HG02885 (cell line): ENCODE data around the gene ACTL6B.
"Not testable (repeated sequence)": the region's sequence is repeated elsewhere in the genome, so short reads cannot be mapped to it uniquely, and the experiment has no call there.

Experiments
- ATAC-seq: cut with Tn5 transposase; IDR thresholded peaks from one replicate; pipeline ENCODE4 v1.9.1; 2021; ENCODE audit warnings: mild to moderate bottlenecking; ENCODE audit not compliant: unreplicated experiment, poor library complexity

ACTL6B gene

DNA sequence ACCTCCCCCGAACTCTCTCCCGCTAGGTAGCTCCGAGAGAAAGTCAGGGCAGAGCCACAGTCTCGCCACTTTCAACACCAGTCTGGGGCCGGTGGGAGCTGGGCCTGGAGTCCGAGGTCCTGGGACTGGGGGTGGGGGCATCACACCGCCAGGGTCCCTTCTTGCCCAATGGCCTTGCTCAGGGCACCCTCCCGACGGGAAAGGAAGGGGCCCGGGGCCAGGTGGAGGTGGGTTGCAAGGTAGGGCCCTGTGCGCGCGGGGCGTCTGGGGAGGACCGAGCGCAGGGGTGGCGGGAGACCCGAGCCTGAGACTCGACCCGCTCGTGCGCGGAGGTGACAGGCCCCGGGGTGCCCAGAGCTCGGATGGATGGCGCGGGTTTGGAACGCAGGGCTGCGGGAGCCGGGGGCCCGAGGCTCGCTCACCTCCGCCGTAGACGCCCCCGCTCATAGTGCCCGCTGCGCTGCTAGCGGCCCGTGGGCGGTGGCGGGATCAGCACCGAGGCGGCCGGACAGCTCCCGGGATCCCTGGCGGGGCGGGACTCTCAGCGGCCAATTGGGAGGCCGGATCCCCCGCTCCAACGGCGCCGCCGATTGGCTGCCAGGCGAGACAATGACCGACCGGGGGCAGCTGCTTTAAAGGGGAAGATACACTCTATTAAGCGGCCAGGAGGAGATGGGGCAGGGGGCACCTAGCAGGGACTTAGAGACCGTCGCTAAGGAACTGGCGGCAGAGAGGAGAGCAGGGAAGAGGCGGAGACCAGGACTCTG lies at the start of gene ACTL6B:
ACTL6B (minus strand) TSS at position 541 of the 767 bp plus-strand sequence; CDS start at position 447, 94 bp downstream.
- ATAC-seq, result no peak

DNA sequence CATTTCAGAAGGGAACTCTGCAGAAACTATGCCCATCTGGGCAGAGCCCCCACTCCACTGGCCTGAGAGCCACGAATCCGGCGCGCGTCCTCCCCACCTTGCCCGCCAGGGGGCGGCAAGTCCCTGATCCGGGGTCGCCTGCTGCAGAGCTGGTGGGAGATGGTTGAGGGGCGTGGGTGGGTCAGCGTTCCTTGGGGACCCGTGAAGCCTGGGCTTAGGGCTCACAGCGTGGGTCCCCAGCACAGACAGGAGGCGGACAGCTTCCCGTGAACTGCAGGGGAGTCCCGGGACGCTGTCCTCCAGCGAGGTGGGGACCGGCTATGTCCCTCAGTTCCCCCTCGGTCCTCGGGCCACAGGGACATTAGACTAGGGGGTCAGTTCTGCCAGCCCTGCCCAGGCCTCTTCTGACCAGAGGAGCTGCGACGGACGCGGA lies 49.1 kb upstream of the ACTL6B start:
- peak; percentile 62 for ATAC-seq

DNA sequence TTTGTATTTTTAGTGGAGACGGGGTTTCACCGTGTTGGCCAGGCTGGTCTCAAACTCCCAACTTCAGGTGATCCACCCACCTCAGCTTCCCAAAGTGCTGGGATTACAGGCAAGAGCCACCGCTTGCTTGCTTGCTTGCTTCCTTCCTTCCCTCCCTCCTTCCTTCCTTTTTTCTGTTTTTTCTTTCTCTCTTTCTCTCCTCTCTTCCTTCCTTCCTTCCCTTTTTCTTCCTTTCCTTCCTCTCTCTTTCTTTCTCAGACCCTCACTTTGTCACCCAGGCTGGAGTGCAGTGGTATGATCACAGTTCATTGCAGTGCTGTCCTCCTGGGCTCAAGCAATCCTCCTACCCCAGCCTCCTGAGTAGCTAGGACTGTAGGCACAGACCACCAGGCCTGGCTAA lies 44.8 kb upstream of the ACTL6B start:
- not testable (repeated sequence) for ATAC-seq

DNA sequence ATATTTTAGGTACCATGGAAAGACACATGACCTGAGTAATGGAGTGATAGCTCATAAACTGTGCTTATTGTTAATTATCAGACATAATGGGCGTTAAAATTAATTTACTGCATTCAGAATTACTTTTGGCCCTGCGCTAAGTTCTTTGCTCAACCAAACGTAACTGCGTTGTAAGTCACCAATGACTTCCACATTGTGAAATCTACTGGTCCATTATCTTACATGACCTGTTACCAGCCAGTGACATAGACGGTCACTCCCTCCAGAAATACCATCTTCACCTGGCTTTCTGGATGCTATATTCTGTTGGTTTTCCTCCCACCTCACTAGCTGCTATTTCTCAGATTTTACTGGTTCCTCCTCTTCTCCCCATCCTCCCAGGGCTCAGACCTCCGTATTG lies 42.8 kb upstream of the ACTL6B start:
- ATAC-seq, result no peak

DNA sequence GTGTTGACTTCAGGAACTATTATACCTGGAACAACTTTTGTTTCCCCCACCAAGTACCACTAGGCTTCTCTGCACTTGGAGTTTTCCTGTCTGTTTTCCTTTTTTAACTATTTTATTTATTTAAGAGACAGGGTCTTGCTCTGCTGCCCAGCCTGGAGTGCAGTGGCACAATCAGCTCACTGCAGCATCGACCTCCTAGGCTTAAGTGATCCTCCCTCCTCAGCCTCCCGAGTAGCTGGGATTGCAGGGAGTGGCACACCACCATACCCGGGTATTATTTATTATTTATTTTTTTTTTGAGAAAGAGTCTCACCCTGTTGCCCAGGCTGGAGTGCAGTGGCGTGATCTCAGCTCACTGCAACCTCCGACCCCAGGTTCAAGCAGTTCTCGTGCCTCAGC lies 39.9 kb upstream of the ACTL6B start:
- no peak for ATAC-seq

DNA sequence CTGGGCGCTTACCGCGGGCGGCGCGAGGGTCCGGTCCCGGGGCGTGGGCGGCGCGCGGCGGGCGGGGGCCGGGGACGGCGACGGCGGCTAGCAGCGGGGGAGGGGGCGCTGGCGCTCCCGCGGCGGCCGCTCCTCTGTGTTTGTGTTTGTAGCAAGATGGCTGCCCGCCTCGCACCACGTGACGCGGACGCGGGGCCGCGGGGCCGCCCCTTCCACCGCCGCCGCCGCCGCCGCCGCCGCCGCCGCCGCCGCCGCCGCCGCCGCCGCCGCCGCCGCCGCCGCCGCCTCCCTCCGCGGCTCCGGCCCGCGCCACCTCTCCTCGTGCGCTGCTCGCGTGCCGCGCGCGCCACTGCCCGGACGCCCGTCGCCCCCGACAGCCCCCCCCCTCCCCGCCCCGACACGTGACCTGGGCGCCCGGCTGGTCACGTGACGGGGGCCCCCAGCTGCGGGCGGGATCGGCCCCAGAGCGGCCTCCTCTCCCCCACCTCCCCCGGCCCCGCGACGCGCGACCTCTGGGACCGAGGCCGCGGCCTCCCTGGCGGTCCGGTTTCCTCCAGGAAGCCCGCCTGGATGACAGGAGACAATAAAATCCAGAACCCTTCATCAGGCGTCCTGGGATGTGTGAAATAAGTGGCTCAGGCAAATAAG lies 38.0 kb upstream of the ACTL6B start, which contains the start of gene GIGYF1:
GIGYF1 (minus strand) TSS at position 153 of the 648 bp plus-strand sequence. CDS start 6,012 bp downstream, outside the sequence.
- ATAC-seq, result peak; percentile 58

DNA sequence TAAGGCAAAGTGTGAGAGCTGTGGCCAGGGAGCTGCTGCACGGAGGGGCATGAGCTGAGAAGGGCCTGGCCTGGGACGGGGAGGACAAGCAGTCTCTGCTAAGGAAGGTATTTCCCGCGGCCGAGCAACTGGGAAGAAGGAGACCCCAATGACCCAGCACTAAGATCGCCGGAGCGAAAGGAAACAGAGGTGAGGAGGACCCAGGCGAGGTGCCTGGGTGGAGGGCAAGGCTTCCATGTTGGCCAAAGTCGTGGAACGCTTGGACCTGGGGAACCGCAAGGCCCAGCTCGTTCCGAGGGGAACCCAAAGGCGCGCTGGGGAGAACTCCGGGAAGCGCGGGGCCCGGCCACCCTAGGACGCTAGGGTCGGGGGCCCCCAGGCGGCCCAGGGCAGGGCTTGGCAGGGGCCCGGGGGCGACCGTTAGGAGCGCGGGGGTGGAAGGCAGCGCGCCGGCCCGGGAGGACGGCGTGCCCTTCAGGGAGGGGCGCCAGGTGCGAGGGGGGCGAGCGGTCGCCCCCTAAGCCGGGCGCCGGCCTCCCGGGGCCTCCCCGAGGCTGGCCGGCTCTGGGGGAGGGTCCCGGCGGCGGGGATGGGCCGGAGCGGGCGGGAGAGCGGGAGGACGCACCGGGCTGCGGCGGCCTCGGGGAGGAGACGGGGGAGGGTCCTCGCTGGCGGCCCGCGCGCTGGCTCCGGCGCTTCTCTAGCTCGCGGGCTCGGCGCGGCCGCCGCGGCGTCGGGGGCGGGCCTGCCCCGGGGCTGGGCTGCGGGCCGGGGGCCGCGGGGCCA lies 37.3 kb upstream of the ACTL6B start:
- ATAC-seq, result peak; percentile 21

DNA sequence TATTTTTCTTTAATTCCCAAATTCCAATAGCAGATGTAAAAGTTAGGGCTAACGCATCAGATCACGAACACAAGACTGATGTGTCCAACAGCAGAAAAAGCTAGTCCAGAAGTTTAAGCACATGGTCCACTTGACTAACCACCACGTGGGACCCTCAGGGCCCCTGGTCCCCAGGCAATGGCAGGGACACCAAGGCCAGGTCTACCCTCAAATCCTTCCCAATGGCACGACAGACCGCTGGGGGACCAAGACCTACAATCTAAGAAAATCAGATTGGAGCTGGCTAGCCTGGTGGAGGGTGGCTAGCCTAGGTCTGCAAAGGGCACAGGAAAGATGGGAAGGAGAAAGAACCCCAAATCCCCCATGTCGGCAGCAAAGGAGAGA lies 36.3 kb upstream of the ACTL6B start:
- ATAC-seq, result no peak

DNA sequence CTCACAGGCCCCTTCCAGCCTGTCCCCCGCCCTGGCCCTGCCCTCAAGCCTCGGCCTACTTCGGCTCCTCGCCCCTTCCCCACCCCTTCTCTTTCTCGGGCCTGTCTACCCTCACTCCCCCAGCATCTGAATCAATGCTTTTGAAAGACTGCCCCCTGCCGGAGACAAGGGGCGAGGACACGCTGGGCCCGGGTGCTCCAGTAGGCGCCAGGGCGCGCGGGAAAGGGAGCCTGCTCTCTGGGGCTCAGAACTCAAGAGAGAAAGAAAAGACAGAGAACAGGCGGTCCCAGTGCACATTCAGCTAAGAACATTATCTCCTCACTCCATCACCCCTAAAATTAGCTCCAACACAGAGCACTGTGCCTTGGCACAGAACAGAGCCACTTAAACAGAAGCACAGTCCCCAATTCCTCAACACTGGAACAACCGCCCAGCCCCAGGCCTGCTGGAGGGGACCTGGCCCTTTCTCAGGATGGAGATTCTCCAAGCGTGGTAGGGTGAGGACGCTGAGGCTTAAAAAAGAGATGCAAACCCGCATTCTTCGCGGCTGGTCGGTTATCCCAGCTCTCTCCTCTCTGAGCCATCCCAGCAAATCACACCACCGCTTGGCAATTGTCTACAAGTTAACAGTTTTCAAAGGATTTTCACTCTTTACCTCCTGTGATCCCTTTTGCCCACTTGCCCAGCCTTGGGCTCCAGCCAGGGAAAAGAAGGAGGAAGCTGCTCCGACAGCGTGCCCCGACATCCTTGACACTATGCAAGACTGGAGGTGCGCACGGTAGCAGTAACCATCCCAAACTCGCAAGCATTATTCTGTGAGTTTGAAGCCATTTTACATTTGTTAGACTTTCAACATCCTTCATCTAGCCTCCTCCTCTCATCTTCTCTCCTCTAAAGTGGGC lies 35.7 kb upstream of the ACTL6B start:
- peak; percentile 48 for ATAC-seq

DNA sequence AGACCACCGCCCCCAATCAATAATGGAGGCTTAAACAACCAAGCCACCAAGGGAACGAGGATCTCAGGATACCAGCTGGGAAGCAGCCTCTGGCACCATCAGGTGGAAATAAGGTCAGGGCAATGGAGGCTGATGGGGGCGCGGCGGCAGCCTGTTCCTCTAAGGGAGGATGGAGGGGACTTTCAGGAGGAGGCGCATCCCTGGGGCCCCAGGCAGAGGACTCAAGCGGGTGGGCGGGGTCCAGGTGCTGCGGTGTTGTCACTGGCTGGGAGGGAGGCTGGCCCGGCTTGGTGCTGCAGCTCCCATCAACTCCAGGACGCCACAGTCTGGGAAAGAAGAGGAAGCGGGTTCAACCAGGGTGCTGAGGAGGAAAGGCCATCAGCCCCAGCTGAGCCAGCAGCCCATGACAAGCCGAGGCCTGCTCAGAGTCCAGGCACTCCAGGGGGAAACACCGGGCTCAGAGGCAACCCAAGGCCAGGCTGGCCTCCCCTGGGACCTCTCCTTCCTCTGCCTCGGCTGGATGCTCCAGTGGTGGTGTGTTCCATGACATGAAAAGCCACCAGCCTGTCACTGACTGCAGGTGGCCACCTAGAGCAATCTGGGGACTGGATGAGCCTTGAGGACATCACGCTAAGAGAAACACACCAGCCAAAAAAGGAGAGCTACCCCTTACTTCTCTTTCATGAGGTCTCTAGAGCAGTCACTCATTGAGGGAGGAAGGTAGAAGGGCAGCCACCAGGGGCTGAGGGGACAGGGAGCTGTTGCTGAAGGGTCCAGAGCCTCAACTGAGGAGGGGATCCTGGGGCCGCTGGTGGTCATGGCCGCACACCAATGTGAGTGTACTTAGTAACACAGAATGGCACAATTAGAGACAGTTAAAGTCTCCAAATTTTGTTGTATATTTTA lies 33.2 kb upstream of the ACTL6B start:
- no peak for ATAC-seq

DNA sequence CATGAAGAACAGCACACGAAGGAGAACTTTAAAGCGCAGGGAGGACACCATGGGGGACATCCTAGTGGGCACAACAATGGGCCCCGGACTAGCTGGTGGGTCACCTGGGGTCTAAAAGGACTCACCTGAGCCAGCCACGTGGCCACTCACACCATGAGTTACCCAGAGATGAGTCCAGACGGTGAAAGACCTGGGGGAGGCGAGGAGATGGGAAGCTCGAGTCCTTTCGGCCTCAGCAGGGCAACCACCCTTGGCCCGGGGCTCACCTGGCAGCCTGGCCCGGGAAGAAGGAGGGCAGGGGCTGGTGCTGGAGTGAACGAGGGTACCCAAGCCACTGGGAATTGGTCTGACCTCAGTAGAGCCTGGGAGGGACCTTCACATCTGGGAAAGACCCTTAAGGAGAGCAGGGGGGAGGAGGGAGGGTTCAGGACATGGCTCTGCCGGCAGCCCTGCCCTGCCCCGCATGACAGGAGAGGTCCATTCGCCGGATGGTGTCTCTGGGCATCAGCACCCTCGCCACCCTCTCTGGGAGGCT lies 32.1 kb upstream of the ACTL6B start:
- no peak for ATAC-seq

DNA sequence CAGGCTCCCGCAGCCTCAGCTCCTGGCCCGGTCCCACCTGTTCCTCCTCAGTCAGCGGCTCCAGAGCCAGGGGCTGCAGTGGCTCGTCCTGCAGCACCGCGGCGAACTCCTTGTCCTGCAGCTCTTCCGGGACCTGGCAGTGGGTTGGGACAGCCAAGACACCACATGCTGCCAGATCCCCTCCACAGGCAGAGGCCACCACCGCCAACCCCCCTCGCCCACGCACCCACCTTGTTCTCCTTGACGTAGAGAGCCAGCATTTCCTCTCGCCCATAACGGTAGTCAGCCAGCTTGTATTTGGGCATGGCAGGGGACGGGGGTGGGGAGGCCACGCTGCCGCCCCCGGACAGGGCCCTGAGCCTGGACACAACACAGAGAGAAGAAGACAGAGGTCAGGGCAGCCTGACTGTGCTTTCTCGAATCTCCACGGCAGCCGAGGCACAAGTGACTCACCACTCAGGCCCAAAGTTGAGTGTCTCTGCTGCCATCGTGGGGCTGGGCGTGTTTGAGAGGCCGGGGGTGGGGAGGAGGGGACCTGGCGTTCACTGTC lies 31.6 kb upstream of the ACTL6B start:
- ATAC-seq, result no peak

DNA sequence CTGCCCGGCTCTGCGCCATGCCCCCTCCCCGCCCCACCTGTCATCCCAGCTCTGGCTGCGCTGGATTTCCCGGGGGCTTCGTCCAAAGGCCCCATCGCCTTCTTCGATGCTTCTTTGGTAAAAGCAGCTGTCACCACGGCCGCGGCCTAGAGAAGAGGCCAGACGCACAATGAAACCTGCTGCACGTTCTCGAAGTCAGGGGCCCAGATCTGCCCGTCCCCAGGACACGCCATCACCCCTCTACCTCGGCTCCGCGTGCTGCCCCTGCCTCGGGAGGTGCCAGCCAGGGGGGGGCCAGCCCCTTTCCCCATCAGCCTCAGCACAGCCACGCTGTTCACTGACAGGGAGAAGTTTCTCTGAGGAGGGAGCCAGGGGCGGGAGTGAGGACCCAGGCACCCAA lies 31.0 kb upstream of the ACTL6B start:
- ATAC-seq, result no peak

DNA sequence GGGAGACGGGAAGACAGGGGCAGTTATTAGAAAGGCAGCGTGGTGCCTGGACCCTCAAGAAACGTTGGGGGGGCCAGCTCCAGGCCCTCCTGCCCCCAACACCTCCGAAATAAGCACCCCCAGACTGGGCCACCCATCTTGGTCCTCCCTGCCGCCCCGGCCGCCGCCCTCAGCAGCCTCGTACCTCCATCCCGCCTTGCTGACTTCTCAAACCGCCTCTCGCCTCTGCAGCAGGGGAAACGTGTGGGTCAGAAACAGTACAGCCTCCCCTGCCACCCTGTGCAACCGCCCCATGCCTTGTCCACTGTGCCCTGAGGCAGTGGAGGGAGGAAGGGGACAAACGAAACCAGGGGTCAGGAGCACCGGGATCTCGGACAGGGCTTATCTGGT lies 30.6 kb upstream of the ACTL6B start:
- ATAC-seq, result no peak

DNA sequence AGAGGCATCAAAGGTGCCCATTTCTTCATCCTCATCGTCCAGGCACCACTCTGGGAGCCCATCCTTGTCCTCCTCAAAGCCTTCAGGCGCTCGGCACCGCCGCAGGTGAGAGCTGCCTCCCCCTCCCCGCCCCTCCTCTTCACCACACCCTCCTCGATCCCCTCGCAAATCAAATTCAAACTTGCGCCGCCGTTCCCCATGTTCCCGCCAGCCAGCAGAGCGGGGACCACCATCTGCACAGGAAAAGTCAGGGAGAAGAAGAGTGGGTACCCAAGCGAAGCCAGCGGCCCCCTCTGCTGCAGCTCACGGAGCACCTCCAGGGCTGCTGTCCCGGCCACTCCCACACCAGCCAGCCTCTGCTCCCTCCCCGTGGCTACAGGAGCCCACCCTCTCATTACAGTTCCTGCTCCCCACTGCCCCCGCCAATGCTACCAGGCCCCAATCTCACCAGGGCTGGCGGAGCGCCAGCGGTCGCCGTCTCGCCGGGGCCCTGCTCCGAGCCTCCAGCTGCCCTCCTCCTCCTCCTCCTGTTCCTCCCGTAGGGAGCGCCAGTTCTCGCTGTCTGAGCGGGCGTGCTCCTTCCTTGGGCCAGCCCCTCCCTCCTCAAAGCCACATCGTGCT lies 30.1 kb upstream of the ACTL6B start:
- ATAC-seq, result no peak

DNA sequence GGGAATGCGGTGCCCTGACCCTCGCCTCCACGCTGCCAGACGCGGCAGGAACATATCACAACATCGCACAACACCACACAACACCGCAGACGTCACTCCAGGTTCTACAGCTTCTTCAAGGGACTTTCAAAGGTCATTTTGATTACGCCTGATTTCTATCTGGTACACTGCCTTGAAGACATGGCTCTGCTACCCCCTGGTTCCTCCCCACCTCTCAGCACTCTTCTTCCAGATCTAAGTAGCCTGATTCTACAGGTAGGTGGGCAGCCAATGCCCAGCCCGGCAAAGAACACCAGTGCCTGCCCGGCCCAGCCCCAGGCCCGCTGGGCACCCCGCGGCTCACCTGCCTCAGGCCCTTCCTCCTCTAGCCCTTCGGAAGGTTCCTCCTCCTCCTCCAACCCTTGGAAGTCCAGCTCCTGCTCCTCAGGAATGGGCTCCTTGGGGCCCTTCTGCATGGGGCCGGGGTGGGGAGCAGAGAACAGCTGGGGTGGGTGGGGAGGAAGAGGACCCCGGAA lies 29.4 kb upstream of the ACTL6B start:
- no peak for ATAC-seq

DNA sequence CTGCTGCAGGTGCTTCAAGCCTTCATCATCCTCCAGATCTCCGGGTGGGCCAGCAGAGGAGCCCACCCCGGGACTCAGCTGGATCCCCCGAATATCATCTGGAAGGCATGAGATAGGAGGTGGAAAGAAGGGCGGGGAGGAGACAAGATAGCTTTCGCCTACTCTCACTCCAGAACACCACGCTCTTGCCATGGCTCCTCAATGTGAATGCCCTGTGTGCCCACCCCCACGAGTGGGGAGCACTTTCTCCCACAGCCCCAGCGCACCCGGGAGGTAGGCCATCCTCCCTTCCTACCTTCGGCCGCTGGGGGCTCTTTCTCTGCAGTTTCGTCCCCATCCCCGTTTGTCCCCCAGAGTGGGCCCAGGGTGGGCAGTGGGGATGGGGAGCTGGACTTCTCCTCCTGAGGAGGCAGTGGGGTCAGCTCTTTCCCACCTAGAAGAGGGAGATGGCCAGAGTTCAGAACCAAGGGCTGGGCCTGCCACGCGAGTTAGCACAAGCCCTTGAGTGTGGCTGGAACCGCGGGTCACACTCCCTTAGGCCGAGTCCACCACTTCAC lies 28.9 kb upstream of the ACTL6B start:
- ATAC-seq, result no peak
